GM19372 (cell line): ENCODE results near the gene TAP1.
A peak's percentile ranks its signal among the peaks of the same experiment; 100 is the strongest.

Experiments used
- ATAC-seq: cut with Tn5 transposase; IDR thresholded peaks from one replicate; pipeline ENCODE4 v1.9.1; 2021; ENCODE audit warnings: mild to moderate bottlenecking, low read depth, moderate library complexity; ENCODE audit not compliant: unreplicated experiment

Gene TAP1

GRCh38 chr6:32865724-32866443 lies 12.4 kb upstream of the TAP1 start:
- ATAC-seq, result no peak

- ATAC-seq, result no peak
These were observed 9.2 kb upstream of the TAP1 start for GRCh38 chr6:32862725-32863124.

GRCh38 chr6:32860674-32861073 lies 7.2 kb upstream of the TAP1 start:
- no peak for ATAC-seq

GRCh38 chr6:32858194-32858593 lies 4.7 kb upstream of the TAP1 start:
- no peak for ATAC-seq

GRCh38 chr6:32857156-32857891 lies 3.8 kb upstream of the TAP1 start:
- ATAC-seq, result no peak

GRCh38 chr6:32855467-32856174 lies 2.1 kb upstream of the TAP1 start:
- no peak for ATAC-seq

- ATAC-seq, result no peak
These were observed 1.1 kb upstream of the TAP1 start for GRCh38 chr6:32854376-32855178.

- peak; percentile 5 for ATAC-seq
These were observed 512 bp downstream of the TAP1 start for GRCh38 chr6:32852844-32853540.

- ATAC-seq, result no peak
These were observed 1.3 kb downstream of the TAP1 start for GRCh38 chr6:32852018-32852843.

- no peak for ATAC-seq
These were observed 2.5 kb downstream of the TAP1 start for GRCh38 chr6:32851025-32851424.

GRCh38 chr6:32849126-32849525 lies 4.4 kb downstream of the TAP1 start:
- no peak for ATAC-seq

GRCh38 chr6:32847795-32848194 lies 5.7 kb downstream of the TAP1 start:
- no peak for ATAC-seq

GRCh38 chr6:32847004-32847403 lies 6.5 kb downstream of the TAP1 start:
- no peak for ATAC-seq

GRCh38 chr6:32845384-32845884 lies 8.1 kb downstream of the TAP1 start:
- no peak for ATAC-seq

- no peak for ATAC-seq
These were observed 8.6 kb downstream of the TAP1 start for GRCh38 chr6:32844839-32845383.

GRCh38 chr6:32843979-32844838 lies 9.3 kb downstream of the TAP1 start, which contains the start of gene PSMB8:
PSMB8 (minus strand) TSS chr6:32844047; CDS start chr6:32843996, 51 bp downstream.
- peak; percentile 76 for ATAC-seq

- no peak for ATAC-seq
These were observed 10.0 kb downstream of the TAP1 start for GRCh38 chr6:32843331-32843978.
